ENCODE measurements around the gene SEMA5B. TPM values are rescaled to one million over a fixed set of nuclear protein-coding genes. Genes with fewer than 3 reads are reported as not detected.

The SEMA5B gene
- total and polyA plus RNA-seq, 12 donors = 0.35 to 4.3 (median 1.8) TPM

GRCh38 chr3:122967765-122968164 is 59.8 kb downstream of the SEMA5B start:
- no peak for DNase-seq
- intact Hi-C loops (cut with DNase I) = no loop called here
- Histone ChIP-seq H3K36me3 (replicated peaks in 1 of 2) (no peaks in the 10 kb centered on the region), H3K27ac (no peak overlapping the region), H3K4me3 (no peak overlapping the region), H3K4me1 (replicated peaks in 1 of 2) (no peaks in the 10 kb centered on the region), H3K9me3 (replicated peaks in 1 of 3) (no peaks in the 10 kb centered on the region), H3K27me3 (no peaks in the 10 kb centered on the region)
- WGBS, 4 donors = 93 to 97% (median 96%) methylated on average over 7 of the region's 7 CpGs
- TF ChIP-seq POLR2A (IDR thresholded peaks at IDR 0.05) (no peak), CTCF (IDR thresholded peaks at IDR 0.05) (no peak)

DNA sequence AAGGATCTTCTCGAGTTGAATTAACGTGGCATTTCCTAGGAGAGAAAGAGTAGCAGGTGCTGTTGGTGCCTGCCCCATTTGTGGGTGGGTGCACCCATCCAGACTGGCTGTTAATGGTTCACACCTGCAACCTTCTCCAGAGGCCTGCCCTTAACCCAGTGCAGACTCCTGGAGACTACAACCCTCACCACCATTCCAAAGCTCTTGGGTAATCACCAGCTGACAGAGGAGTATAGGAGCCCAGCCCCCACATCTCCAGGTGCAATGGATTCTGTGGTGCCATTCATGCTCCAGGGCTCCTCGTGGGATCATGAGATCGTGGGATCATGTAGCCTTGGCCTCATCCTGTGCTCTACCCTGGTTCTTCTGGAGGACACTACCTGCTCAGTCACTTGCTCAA is 60.2 kb downstream of the SEMA5B start:
- no peak overlapping the region for H3K27ac ChIP-seq
- no peaks in the 10 kb centered on the region for H3K4me1 ChIP-seq (replicated peaks in 1 of 2)
- 76 to 94% (median 81%) methylated on average over 2 to 4 of the region's 4 CpGs for WGBS, 4 donors
- intact Hi-C loops (cut with DNase I) = no loop called here
- H3K9me3 ChIP-seq (replicated peaks in 1 of 3) = no peaks in the 10 kb centered on the region
- TF ChIP-seq POLR2A (IDR thresholded peaks at IDR 0.05) (no peak), CTCF (IDR thresholded peaks at IDR 0.05) (no peak)
- no peak overlapping the region for H3K4me3 ChIP-seq
- DNase-seq = no peak
- no peaks in the 10 kb centered on the region for H3K27me3 ChIP-seq
- H3K36me3 ChIP-seq (replicated peaks in 1 of 2) = no peaks in the 10 kb centered on the region

DNA sequence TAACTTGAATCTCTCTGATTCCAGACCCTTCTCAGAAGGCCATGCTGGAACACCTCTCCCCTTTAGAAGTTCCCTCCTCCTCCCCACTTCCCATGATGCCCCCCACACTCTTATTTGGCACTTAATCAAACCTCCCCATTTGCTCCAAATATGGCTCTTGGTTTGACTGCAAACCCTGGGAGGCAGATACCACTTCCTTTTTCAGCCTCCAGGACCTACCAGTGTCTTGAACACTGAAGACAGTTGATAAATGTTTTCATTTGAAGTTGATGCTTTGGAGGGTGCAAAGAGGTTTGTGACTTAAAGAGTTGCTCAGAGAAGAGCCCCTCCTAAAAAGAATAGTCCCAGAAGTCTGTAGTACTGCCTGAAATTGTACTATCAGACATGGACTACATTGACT is 61.5 kb downstream of the SEMA5B start:
- no peaks in the 10 kb centered on the region for H3K4me1 ChIP-seq (replicated peaks in 1 of 2)
- H3K9me3 ChIP-seq (replicated peaks in 1 of 3) = no peaks in the 10 kb centered on the region

DNA sequence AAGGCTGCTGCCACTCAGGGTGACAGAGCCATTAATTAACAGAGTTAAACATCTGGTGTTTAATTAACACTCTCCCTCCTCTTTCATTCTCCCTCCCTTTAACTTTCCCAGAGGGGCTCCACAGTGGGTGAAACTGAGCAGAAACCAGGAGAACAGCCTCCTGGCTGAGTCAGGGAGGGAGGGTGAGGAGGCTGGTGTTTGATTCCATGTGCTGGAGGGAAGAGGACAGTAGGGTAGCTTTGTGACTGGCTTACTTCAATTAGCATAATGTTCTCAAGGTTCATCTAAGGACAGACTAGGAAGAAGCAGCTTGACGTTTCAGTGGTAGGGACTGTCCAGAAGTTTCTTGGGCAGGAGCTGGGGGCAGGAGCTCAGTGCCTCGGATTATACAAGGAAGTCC is 62.8 kb downstream of the SEMA5B start:
- no peaks in the 10 kb centered on the region for H3K4me1 ChIP-seq (replicated peaks in 1 of 2)
- H3K4me3 ChIP-seq = no peak overlapping the region
- H3K9me3 ChIP-seq (replicated peaks in 1 of 3) = no peaks in the 10 kb centered on the region
- DNase-seq = no peak
- TF ChIP-seq POLR2A (IDR thresholded peaks at IDR 0.05) (no peak), CTCF (IDR thresholded peaks at IDR 0.05) (no peak)
- no peak overlapping the region for H3K27ac ChIP-seq
- no peaks in the 10 kb centered on the region for H3K27me3 ChIP-seq
- WGBS, 4 donors = 30 to 53% (median 44%) methylated on average over 2 of the region's 2 CpGs
- intact Hi-C loops (cut with DNase I) = no loop called here
- no peaks in the 10 kb centered on the region for H3K36me3 ChIP-seq (replicated peaks in 1 of 2)

More for the DNA sequence above, 61.5 kb downstream of the SEMA5B start:
- no peak for DNase-seq
- Histone ChIP-seq H3K36me3 (replicated peaks in 1 of 2) (no peaks in the 10 kb centered on the region), H3K27ac (no peak overlapping the region), H3K4me3 (no peak overlapping the region), H3K27me3 (no peaks in the 10 kb centered on the region)
- intact Hi-C loops (cut with DNase I) = no loop called here
- no peak for TF ChIP-seq POLR2A (IDR thresholded peaks at IDR 0.05)
- no peak for TF ChIP-seq CTCF (IDR thresholded peaks at IDR 0.05)
